ENCODE measurements around the gene MEIOC.
"Not testable (repeated sequence)": the region's sequence is repeated elsewhere in the genome, so short reads cannot be mapped to it uniquely, and the experiment has no call there.

Gene MEIOC

DNA sequence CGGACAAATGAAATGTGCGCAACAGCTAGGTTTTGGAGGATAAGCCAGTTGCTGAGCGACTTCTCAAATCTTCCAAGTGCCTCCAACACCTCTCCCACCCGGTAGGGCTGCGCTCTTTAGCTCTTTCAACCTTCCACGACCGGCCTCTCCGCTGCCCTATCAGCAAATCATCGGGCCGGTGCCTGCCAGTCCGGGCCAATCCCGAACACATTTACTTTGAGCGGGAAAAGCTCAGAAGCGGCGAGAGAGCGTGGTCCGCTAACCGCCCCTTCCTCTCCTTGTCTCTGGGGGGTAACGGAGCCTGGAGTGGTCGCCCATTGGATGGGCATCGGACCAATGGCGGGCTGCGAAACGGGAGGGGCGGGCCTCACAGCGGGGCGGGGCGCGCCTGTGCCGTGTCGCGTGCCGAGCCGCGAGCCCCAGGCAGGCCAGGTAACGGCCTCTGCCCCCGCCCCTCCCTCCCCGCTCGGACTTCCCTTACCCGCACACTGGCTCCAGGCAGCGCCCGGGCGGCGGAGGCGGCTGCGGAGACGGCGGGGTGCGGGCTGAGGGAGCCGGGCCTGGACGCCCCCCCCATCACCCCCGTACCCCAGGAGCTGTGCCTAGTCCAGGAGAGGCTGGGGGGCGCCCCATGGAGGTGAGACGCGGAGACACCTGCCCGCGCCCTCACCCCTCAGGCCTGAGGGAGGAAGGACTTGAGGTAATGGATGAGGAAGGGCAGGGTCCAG is at the start of gene MEIOC:
MEIOC (plus strand) TSS at position 486 of the 728 bp plus-strand sequence; CDS start at position 632, 146 bp downstream.
- DNase-seq = peak; percentile 20

- no peak for DNase-seq
Observed at GRCh38 chr17:44606658-44607057, 49.6 kb upstream of the MEIOC start.

GRCh38 chr17:44607836-44608690 is 48.2 kb upstream of the MEIOC start:
- DNase-seq = no peak

GRCh38 chr17:44608727-44609435 is 47.4 kb upstream of the MEIOC start:
- DNase-seq = no peak

DNA sequence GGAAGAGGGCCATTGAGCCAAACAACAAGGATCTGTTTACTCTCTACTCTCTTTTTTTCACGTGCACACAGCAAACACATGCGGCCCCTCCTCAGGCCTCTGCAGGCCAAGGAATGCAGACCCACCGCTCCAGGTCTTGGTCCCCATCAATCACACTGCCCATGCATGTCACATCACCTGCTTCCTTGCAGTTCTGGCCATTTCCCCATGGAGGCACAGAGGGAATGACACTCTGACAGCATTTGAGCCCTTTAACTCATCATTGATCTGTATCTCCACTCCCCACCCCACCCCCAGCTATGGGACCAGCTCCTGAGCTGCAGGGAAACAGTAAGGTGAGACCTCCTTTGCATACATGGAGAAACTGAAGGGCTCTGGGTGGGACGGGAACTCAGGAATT is 45.9 kb upstream of the MEIOC start:
- no peak for DNase-seq

- DNase-seq = no peak
Observed at GRCh38 chr17:44610871-44611270, 45.4 kb upstream of the MEIOC start.

DNA sequence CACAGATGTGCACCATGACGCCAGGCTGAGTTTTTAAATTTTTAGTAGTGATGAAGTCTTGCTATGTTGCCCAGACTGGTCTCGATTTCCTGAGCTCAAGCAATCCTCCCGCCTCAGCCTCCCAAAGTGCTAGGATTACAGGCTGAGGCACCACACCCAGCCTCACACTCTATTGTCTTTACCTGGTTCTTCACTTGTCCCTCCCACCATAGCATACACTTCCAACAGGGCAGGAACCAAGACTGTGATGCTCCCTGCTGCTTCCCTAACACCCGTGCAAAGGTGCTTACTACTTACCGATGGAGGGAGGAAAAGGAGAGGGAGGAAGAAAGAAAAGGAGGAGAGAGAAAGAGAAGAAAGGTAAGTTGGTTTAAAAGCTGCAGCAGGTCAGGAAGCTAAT is 41.4 kb upstream of the MEIOC start:
- DNase-seq = no peak

DNA sequence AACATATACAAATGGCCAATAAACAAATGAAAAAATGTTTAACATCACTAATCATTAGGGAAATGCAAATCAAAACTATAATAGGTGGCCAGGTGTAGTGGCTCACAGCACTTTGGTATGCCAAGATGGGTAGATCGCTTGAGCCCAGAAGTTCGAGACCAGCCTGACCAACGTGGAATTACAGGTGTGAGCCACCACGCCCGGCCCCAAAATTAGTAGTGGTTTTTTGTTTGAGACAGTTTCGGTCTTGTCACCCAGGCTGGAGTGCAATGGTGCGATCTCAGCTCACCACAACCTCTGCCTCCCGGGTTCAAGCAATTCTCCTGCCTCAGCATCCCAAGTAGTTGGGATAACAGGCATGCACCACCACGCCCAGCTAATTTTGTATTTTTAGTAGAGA is 37.6 kb upstream of the MEIOC start:
- DNase-seq = not testable (repeated sequence)

- DNase-seq = no peak
Observed at GRCh38 chr17:44623070-44623725, 33.1 kb upstream of the MEIOC start.

DNA sequence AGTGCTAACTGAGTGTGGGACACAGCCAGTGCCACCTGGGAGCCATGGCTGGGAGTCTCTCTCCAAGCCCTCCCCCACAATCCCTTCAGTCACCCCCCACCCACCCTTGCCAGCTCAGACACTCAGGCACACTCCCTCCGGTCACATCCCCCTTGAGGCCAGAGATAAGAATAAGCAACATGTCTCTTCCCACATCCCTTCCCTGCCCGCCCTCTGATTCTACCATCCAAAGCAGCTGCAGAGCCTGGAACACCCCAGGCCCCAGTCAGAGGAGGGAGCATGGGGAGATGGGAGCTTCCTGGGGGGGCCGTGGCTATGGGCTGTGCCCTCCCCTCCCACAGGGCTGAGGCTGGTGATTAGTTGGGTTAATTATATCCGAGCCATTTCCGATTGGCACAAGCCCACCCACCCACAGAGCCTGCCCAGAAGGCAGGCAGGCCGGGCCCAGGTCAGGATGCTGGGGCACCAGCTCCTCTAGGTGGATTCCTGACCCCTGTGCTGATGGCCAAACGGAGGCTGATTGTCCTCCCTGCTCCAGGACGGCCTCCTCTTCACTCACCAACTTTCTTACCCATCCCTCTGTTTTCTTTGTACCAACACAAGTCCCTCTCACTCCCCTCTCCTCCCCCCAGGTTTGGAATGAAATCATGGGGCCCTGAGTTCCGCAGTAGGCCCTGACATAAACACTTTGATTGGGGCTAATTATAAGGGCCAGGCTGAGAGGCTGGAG is 28.6 kb upstream of the MEIOC start:
- DNase-seq = no peak

- no peak for DNase-seq
Observed at GRCh38 chr17:44628243-44629188, 27.8 kb upstream of the MEIOC start.

GRCh38 chr17:44629314-44629713 is 27.0 kb upstream of the MEIOC start:
- DNase-seq = no peak

- DNase-seq = no peak
Observed at GRCh38 chr17:44630703-44631102, 25.6 kb upstream of the MEIOC start.

GRCh38 chr17:44633998-44634397 is 22.3 kb upstream of the MEIOC start:
- DNase-seq = no peak

- DNase-seq = not testable (repeated sequence)
Observed at GRCh38 chr17:44634401-44634800, 21.9 kb upstream of the MEIOC start.

- DNase-seq = no peak
Observed at GRCh38 chr17:44636562-44636961, 19.7 kb upstream of the MEIOC start.

DNA sequence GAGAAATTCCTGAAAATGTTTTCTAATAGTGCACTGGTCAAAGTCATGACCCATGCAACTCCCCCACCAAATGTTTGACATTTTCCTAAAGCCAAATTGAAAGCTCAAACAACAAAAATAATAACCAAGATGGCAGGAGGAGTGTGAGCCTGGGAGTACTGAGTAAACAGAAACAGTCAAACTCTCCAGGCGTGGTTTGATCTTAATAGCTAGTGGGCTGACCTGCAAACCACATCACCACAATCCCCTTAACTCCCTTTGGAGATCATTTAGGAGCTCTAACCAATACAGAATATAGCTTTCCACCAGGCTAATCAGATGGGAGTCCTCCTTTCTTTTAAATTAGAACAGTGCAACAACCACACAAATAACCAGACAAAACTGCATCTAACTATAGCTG is 19.2 kb upstream of the MEIOC start:
- no peak for DNase-seq

DNA sequence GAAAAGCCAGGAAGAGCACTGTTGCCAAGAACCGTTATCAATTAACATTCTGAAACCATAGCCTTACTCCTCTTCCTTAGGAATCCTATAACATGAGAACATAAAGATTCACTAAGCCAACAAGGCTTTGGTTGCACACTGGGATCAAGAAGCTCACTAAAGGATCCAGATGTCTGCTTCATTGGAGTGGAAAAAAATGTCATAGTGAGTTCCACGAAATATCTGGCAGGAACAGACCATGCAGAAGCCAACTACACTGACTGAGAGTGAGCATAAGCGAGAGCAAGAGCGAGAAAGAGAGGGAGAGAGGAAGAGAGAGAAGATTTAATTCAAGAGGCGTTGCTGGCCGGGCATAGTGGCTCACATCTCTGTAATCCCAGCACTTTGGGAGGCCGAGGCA is 13.4 kb upstream of the MEIOC start:
- DNase-seq = no peak

DNA sequence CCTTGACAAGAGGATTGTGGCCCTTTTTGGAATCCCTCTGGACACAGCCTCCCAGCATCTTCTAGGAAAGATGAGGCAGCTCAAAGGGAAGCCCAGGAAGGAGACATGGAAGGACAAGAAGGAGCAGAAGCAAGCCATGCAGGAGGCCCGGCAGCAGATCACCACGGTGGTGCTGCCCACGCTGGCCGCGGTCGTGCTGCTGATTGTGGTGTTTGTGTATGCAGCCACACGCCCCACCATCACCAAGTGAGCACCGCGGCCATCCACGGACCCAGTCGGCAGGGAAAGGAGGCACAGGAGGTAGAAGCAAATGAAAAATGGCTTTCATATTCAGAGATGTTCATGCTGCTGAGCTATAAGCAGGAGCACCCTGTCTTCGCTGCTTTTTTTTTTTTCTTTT is 10.9 kb upstream of the MEIOC start:
- DNase-seq = no peak

- no peak for DNase-seq
Observed at GRCh38 chr17:44646280-44646679, 10.0 kb upstream of the MEIOC start.

- no peak for DNase-seq
Observed at GRCh38 chr17:44647736-44648135, 8.5 kb upstream of the MEIOC start.
